Ammon's horn (tissue), 1 donor: Measurements from ENCODE around the gene SMIM5.
A peak's percentile ranks its signal among the peaks of the same experiment; 100 is the strongest.
"Not testable (repeated sequence)": the region's sequence is repeated elsewhere in the genome, so short reads cannot be mapped to it uniquely, and the experiment has no call there.

Experiments
- DNase-seq: peaks from one replicate; pipeline ENCODE4 v3.0.0-alpha.2; 2016; ENCODE audit warnings: low spot score

Gene SMIM5, protein sequence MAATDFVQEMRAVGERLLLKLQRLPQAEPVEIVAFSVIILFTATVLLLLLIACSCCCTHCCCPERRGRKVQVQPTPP

DNA sequence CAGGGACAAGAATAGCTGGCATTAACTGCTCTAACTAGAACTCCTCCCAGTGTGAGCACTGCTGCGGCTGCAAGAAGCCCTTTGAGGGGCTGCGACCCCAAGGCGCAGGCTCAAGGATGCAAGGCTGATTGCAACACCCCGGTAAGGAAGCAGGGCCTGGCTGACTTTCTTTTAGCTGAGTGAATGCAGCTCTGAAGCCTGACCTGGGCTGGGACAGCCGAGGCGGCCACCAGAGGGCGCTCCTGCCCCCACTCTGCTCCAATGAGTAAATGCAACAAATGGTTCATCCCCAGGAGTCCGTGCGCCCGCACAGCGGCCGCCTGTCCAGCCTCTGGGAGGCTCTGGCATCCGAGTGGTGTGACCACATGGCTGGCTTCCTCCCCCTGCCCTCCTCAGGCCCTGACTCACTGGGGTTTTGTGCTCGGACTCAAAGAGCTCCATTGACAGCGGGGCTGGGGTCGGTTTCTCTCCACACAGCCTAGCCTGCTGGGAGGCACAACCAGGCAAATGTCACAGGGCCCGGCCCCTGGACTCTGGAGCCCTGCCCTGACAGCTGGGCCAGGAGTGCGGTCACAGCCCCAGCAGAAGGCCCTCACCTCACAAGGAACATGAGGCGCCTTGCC, at the start of gene SMIM5:
TSS of gene SMIM5 (plus strand) at position 572 of the 623 bp plus-strand sequence. CDS start 6,768 bp downstream, outside the sequence.
- peak; percentile 96 for DNase-seq

DNA sequence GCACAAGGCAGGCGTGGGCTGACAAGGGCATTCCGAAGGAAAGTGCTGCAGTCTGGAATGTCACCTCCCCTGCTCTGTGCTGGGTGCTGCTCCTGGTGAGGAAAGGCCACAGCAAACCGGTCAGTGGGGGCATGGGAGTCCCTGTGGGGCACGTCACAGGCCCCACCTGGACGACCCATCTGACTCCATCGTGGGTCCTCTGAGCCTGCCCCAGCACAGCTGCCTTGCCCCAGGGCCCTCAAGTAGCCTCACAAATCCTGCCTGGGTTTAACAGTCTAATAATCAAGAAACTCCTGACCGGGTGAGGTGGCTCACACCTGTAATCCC, 48.4 kb upstream of the SMIM5 start:
- no peak for DNase-seq

DNA sequence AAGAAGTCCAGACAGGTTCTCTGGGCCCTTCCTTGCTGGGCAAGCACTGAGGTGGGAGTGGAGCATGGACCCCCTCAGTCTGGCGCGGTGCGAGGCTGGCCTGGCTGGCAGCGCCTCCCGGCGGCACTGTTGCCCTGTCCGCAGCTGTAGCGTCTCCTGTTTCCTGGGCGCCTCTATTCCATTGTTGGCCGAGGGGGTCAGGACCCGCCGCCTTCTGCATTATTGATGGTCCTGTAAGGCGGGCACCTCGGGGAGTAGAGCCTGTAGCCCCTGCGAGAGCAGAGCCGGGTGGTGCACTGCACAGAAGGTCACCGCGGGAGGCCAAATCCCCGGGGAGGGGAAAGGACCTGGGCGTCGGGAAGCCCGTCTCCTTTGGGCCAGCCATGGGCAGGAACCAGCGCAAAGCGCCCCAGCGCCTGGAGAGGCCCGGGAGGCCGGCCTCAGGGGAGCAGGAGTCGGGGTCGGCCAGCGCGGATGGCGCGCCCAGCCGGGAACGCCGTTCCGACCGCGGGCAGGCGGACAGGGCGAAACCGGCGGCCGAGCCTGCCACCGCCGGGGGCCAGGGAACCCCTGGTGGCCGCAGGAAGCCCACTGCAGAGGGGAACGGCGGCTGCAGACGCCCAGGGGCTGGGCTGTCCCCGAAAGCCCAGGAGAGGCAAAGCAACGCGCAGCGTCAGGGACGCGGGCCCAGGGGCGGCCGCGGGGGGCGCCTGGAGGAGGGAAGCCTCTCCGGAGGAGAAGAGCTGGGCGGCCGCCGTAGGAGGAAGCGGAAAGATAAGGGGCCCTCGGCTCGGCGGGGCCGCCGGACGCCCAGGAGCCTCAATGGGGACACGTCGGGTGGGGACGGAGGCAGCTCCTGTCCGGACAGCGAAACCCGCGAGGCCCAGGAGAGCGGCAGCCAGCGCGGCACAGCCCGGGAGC, 45.3 kb upstream of the SMIM5 start, which contains the start of gene MYO15B:
TSS of gene MYO15B (plus strand) at position 126 of the 921 bp plus-strand sequence. CDS start at position 384, 258 bp downstream.
- peak; percentile 40 for DNase-seq

DNA sequence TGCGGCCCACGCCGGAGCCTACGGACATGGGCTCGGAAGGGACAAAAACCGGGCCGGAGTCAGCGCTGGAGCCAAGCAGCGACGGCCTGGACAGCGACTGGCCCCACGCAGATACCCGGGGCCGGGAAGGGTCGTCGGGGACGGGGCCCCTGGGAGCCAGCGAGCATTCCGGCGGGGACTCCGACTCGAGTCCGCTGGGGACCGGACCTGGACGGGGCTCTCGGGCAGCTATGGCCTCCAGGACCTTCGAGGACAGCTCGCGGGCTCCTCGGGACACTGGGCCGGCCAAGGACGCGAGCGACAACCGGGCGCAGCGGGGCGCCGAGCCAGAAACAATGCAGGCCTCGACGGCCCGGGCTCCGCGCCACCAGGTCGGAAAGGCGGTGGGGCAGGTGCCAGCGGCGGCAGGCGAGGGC, 44.6 kb upstream of the SMIM5 start:
- DNase-seq: peak; percentile 20

DNA sequence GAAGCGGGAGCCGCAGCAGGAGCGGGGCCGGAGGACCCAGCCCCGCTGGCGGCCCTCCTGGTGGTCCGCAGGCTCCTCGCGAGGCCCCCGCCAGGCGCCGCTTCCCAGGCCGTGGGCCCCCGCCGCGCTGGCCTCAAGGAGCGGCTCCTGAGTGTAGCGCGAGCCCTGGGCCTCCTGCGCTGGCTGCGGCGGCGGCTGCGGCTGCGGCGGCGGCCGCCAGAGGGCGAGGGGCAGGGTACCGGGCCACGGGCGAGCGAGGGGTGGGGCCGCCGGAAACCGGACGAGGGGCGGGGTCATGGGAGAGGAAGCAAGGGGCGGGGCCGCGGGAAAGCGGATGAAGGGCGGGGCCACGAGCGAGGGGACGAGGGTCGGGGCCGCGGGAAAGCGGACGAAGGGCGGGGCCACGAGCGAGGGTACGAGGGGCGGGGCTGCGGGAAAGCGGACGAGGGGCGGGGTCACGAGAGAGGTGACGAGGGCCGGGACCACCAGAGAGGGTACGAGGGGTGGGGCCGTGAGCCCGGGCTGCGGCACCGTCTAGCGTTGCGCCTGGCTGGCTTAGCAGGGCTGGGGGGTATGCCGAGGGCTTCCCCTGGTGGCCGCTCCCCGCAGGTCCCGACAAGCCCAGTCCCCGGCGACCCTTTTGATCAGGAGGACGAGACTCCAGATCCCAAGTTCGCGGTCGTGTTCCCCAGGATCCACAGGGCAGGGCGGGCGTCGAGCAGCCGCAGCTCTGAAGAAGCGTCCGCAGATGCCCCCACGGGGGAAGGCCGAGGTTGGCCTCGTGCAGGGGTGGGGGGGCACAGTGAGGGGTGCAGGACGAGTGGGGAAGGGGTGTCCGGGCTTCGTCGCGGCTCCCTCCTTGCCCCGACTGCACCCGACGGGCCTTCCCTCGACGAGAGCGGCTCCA, 44.0 kb upstream of the SMIM5 start:
- peak; percentile 91 for DNase-seq

DNA sequence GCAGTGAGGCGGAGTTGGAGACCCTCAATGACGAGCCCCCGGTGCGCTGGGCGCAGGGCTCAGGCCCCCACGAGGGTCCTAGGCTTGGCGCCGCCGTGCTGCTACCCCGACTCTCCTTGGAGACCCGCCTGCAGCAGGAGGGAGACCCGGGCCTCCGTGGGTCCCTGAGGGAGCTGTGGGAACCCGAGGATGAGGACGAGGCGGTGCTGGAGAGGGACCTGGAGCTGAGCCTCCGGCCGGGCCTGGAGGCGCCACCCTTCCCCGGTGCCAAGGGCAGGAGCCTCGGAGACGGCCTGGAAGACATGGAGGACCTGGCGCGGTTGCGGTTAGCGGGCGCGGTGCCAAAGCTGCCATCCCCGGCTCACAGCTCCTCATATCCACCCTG, 43.3 kb upstream of the SMIM5 start:
- no peak for DNase-seq

DNA sequence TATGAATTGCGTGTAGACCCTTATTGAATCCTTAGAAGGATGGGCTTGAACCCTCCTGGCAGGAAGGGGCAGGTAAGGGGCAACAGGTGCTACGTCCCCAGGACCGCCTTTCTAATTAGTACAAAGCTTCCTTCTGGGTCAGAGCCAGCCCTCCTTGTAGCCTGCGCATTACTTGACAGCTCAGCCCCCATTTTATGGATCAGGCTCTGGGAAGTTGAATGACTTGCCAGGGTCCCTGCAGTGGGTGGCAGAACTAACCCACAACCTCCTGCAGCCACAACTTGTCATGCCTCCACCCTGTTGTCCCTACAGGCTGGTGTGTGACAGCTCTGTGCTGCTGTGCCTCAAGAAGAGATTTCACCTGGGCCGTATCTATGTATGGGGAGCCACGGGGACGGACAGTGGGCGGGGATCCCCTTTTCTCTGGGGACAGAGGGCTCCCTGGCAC, 42.9 kb upstream of the SMIM5 start:
- DNase-seq: no peak

DNA sequence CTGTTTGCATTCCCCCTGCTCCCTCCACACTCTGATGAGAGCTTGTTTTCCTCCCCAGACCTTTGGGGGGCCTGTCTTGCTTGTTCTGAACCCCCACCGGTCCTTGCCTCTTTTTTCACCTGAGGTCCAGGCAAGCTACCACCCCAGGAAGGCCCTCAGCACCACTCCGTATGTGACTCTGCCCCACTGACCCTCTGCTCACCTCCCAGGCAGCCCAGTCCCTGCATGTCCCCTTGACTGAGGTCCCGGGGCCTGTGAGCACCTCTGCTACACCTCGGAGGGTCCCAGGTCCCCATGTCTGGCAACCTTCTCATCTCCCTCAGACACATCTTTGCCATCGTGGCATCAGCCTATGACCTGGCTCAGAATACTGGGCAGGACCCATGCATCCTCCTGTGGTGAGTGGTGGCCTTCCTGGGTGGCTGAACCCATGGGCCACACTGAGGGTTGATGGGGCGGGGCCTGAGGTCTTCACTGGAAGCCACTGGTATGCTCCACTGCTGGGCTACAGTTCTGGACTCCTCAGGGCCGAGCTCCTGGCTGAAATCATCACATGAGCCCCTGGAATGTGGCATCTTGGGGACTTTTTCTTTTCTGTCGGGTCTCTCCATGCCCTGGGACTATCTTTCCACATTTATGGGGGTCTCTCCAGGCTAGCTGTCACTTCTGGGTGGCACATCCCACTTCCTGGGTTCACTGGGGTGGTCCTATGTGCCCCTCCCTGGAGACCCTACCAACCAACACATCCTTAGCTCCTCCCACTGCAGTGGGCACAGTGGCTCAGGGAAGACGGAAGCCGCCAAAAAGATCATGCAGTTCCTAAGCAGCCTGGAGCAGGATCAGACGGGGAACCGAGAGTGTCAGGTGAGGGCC, 42.1 kb upstream of the SMIM5 start:
- no peak for DNase-seq

DNA sequence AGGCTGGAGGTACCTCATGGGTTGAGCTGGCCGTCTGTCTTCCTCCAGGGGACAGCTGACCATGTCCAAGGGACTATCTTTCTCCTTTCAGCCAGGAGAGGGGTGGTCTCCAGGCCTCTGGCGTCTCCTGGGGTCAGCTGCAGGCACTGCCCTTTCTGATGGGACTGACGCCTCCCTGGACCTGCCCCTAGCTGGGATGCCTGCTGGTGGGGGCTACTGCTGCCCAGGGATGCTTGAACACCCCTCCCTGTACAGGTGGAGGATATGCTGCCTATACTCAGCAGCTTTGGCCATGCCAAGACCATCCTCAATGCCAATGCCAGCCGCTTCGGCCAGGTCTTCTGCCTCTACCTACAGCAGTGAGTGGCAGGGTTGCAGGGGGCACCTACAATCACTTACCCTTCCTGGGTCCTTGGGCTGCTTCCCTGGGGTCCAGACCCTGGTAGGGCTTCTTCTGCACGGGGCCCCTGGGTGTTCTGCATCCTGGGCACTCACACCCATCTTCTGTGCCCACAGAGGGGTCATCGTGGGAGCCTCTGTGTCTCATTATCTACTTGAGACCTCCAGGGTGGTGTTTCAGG, 41.4 kb upstream of the SMIM5 start:
- no peak for DNase-seq

DNA sequence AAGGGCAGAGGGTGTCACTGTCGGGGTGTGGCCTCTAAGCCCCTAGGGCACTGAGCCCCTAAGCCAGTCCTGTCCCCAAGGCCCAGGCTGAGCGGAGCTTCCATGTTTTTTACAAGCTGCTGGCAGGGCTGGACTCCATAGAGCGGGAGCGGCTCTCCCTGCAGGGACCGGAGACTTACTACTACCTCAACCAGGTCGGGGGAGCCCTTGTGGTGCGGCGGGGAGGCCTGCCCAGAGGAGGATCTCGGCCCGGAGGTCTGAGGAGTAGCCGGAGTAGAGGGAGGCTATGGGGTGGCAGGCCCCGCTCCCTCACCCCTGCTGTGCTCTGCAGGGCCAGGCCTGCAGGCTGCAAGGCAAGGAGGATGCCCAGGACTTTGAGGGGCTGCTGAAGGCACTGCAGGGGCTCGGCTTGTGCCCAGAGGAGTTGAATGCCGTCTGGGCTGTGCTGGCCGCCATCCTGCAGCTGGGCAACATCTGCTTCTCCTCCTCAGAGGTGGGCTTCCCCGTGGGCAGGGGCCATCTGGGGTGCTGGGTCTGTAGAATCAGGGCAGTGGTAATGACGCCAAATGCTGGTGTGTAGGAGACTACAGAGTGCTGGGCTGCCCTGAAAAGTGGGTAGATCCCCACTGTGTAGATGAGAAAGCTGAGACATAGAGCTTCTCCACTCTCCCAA, 40.8 kb upstream of the SMIM5 start:
- DNase-seq: no peak

DNA sequence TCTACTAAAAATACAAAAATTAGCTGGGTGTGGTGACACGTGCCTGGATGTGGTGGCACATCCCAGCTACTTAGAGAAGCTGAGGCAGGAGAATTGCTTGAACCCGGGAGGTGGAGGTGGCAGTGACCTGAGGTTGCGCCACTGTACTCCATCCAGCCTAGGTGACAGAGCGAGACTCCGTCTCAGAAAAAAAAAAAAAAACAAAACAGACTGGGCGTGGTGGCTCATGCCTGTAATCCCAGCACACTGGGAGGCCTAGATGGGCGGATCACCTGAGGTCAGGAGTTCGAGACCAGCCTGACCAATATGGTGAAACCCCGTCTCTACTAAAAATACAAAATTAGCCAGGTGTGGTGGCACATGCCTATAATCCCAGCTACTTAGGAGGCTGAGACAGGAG, 39.8 kb upstream of the SMIM5 start:
- not testable (repeated sequence) for DNase-seq

DNA sequence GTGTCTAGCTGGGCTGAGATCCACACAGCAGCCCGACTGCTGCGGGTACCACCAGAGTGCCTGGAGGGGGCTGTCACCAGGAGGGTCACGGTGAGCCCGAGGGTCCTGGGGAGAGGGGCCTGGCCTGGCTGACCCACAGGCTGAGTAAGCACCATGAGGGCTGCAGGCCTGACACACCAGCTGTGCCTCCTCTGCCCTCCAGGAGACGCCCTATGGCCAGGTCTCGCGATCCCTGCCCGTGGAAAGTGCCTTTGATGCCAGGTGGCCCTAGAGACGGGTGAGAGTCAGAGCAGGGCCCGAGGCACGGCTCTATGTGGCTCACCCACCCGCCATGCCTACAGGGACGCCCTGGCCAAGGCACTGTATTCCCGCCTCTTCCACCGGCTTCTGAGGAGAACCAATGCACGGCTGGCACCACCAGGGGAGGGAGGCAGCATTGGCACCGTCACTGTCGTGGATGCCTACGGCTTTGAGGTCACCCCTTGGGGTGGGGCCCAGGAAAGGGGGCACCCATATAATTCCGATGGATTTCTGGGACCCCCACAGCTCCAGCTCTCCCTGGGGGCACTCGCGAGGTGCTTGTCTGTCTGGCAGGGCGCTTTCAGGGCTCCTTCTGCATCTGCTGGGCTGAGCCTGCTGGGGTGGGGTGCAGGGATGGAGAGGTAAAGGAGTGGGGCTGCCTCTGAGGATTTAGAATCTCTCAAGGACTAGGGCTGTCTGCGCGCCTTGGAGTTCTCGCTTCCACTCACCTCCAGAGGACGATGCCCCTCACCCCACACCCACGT, 38.5 kb upstream of the SMIM5 start:
- no peak for DNase-seq

DNA sequence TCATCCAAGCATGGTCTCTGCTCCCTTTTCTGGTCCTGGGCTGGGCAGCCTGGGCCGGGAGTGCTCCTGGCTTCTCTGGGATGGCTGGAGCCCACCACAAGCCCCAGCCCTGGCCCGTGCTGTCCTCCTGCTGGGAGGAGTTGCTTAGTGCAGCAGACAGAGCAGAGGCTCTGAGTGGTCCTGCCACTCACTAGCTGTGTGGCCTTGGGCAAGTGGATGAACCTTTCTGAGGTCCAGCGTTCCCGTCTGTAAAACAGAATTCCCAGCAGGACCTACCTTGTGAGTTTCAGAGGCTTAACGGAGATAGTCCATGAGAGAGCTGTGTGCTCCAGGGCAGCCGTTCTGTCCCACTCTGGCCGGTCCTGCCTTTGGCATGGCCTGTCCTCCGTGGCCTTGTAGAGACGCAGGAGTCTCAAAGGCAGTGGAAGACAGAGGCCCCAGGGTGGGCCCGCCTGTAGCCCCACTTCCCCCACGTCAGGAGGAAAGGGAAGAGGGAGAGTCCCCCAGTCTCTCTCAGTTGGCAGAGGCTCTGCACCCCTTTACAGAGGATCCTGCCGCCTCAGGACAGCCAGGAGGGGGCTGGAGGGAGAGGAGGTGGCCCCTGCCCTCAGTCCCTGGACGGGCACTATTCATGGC, 37.8 kb upstream of the SMIM5 start:
- no peak for DNase-seq

DNA sequence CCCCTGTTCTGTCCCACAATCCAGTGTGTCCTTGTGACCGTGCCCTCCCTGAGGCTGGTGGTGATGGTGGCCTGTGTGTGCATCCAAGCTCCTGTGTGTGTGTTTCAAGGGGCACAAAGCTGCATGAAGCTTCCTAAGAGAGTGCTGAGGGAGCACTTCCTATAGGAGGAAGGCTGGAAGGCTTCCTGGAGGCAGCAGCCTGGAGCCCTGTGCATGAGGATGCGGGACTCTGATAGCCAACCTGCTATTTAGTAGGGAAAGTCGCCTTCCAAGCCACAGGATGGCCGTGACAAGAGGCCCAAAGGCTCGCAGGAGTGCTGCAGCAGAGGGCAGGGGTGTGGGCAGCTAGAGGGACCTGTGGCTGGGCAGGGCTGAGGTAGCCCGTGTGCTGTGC, 37.3 kb upstream of the SMIM5 start:
- DNase-seq: no peak

DNA sequence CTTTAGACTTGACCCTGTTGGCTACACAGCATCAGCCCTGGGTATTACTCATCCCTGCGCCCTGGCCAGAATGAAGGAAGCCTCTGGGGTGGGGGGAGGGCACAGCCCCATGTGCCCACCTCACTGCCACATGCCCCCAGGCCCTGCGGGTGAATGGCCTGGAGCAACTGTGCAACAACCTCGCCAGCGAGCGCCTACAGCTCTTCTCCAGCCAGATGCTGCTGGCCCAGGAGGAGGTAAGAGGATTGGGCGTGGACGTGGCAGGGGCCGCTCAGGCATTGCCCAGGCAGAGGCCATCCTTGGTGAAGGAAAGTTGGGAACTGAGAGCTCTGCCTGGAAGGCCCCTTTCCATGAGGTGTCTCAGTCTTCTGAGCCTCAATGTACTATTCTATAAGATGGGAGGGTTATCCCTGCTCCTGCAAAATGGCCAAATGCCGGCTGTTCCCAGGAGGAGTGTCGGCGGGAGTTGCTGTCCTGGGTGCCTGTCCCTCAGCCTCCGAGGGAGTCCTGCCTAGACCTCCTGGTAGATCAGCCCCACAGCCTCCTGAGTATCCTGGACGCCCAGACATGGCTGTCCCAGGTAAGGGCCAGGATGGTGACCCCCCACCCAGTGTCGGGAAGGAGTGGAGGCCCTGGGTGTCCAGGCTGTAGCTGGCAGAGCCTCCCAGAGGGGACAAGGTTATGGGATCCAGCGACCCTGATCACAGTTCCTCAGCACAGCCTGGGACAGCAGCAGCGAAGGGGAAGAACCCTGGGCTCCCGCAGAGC, 36.7 kb upstream of the SMIM5 start:
- no peak for DNase-seq

DNA sequence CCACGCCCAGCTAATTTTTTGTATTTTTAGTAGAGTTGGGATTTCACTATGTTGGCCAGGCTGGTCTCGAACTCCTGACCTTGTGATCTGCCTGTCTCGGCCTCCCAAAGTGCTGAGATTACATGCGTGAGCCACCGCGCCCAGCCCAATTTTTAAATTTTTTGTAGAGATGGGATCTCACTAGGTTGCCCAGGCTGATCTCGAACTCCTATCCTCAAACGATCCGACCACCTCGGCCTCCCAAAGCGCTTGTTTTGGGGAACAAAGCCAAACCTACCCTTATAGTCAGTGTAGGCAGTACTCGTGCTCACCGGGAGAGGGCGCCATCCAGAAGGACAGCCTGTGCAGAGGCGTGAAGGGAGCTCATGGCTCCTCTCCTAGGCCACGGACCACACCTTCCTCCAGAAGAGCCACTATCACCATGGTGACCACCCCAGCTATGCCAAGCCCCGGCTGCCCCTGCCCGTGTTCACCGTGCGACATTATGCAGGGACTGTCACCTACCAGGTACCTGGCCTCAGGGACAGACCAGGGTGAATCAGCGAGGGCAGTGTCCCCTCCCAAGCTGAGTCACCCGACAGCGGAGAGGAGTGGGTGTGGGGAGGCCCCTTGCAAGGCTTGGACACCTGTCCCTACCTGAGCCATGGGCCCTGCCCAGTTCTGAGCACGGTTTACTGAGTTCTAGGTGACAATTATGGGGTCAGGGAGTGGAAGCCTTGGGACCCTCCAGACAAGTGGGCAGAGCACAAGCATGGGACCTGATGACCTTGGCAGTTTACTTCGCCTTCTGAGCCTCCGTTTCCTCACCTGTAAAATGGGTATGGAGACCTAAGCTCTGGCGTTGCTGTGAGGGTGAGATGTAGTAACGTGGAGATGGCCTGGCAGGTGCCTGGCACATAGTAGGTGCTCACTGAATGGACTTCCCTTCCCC, 31.9 kb upstream of the SMIM5 start:
- DNase-seq: peak; percentile 30

DNA sequence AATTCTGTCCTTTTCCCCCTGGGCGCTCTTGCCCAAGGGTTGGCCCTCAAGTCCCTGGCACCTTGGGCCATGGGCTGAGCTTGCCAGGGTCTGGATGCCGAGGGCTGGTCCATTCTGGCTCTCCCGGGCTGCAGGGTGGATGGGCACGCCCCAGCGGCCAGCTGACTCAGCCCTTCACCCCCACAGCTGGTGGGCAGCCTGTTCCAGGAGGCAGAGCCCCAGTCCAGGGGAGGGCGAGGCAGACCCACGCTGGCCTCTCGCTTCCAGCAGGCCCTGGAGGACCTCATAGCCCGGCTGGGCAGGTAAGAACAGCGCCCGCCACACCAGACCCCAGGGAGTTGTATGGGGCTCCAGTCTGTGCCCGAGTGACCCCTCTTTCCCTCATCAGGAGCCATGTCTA, 30.6 kb upstream of the SMIM5 start:
- no peak for DNase-seq
